K562 (cell line): ENCODE measurements around the gene KDM2A. TPM values are rescaled to one million over a fixed set of nuclear protein-coding genes. Genes with fewer than 3 reads are reported as not detected.

Experiments
- BCL6 ChIP-seq: fragments of 250-450 bp; sonication (Bioruptor Pico); IDR thresholded peaks from 2 replicates; pipeline ENCODE4 v1.4.0; 2020
- BRD4 ChIP-seq: fragments of 200-600 bp; sonication (generic); IDR thresholded peaks from 2 replicates; pipeline ENCODE4 v1.6.1; 2017; ENCODE audit warnings: inconsistent platforms
- CREB1 ChIP-seq, 2 experiments: sonication (generic) in 1 of 2; formaldehyde crosslinking in 1 of 2; IDR thresholded peaks; 2 replicates each; pipeline versions ENCODE4 v1.6.1 to v1.8.0; 2012 to 2022; ENCODE audit warnings: inconsistent platforms in 1 of 2, mild to moderate bottlenecking in 1 of 2, missing genetic modification reagents in 1 of 2, moderate library complexity in 1 of 2
- FOXA3 ChIP-seq, 2 experiments: fragments of 450-650 bp in 1 of 2; sonication (generic) in 1 of 2; formaldehyde crosslinking; IDR thresholded peaks in 1 of 2; conservative IDR thresholded peaks in 1 of 2; 2 replicates each; pipeline versions ENCODE4 v1.4.0 to v1.8.0; 2020 to 2022; ENCODE audit warnings: mild to moderate bottlenecking in 2 of 2, missing genetic modification reagents in 1 of 2
- FOXO4 ChIP-seq: fragments of 450-650 bp; formaldehyde crosslinking; IDR thresholded peaks from 2 replicates; pipeline ENCODE4 v1.4.0; 2020; ENCODE audit warnings: mild to moderate bottlenecking, moderate library complexity
- HIVEP1 ChIP-seq: fragments of 250-450 bp; sonication (Bioruptor Pico); IDR thresholded peaks from 2 replicates; pipeline ENCODE4 v1.4.0; 2020; ENCODE audit warnings: mild to moderate bottlenecking
- HOMEZ ChIP-seq: fragments of 250-450 bp; sonication (Bioruptor Pico); IDR thresholded peaks from 2 replicates; pipeline ENCODE4 v1.4.0; 2020; ENCODE audit warnings: mild to moderate bottlenecking, moderate library complexity
- ID3 ChIP-seq, 2 experiments: fragments of 250-450 bp in 1 of 2; fragments of 450-650 bp in 1 of 2; sonication (Bioruptor Pico) in 1 of 2; IDR thresholded peaks; 2 replicates each; pipeline versions ENCODE4 v1.6.1 to v1.8.0; 2016 to 2021; ENCODE audit warnings: mild to moderate bottlenecking in 2 of 2, moderate library complexity in 2 of 2, missing compliant biosample characterization in 1 of 2, missing genetic modification characterization in 1 of 2
- MAX ChIP-seq: sonication (generic); formaldehyde crosslinking; IDR thresholded peaks from 2 replicates; pipeline ENCODE4 v1.9.0; 2022; ENCODE audit warnings: mild to moderate bottlenecking, missing genetic modification reagents
- MAZ ChIP-seq, 2 experiments: fragments of 450-650 bp in 1 of 2; sonication (generic) in 1 of 2; formaldehyde crosslinking; IDR thresholded peaks in 1 of 2; conservative IDR thresholded peaks in 1 of 2; 2 replicates each; pipeline versions ENCODE4 v1.4.0 to v1.5.0; 2020; ENCODE audit warnings: mild to moderate bottlenecking in 1 of 2, missing genetic modification reagents in 1 of 2
- MEF2D ChIP-seq: conservative IDR thresholded peaks from 2 replicates; pipeline ENCODE4 v1.6.1; 2016; ENCODE audit warnings: low read depth, missing genetic modification characterization, missing compliant biosample characterization
- MNT ChIP-seq, 2 experiments: fragments of 450-650 bp; conservative IDR thresholded peaks; 2 replicates each; pipeline ENCODE4 v1.6.1; 2017; ENCODE audit warnings: mild to moderate bottlenecking in 2 of 2, moderate library complexity in 2 of 2
- NR2F6 ChIP-seq: fragments of 450-650 bp; formaldehyde crosslinking; IDR thresholded peaks from 2 replicates; pipeline ENCODE4 v1.4.0; 2020; ENCODE audit warnings: mild to moderate bottlenecking
- TCF7 ChIP-seq: sonication (generic); IDR thresholded peaks from 2 replicates; pipeline ENCODE4 v1.6.1; 2016; ENCODE audit warnings: antibody characterized with exemption, borderline replicate concordance
- THAP7 ChIP-seq: fragments of 250-450 bp; sonication (Bioruptor Pico); IDR thresholded peaks from 2 replicates; pipeline ENCODE4 v1.5.0; 2021
- USF1 ChIP-seq: sonication (generic); formaldehyde crosslinking; IDR thresholded peaks from 2 replicates; pipeline ENCODE4 v1.9.0; 2022; ENCODE audit warnings: mild to moderate bottlenecking, missing genetic modification reagents
- polyA plus RNA-seq, 8 experiments: library from polyadenylated mRNA; depleted of rRNA in 4 of 8; stranded (reverse) in 5 of 8; unstranded in 3 of 8; fragments of >200 nt; fragmentation: Nextera tagmentation in 2 of 8; fragmentation: Illumina TruSeq in 1 of 8; extraction: Ambion mirVana in 2 of 8; extraction: Trizol in 1 of 8; gene quantifications; 2 replicates each; pipeline versions ENCODE4 v1.2.1 to v1.2.3, GENCODE V29; 2011 to 2014; ENCODE audit warnings: inconsistent platforms in 1 of 8, missing spikeins in 1 of 8
- total RNA-seq, 7 experiments: library from RNA; depleted of rRNA in 6 of 7; stranded (reverse); fragments of >200 nt in 6 of 7; fragmentation: Illumina TruSeq in 2 of 7; extraction: Trizol in 2 of 7; gene quantifications; 2 replicates each; pipeline versions ENCODE4 v1.2.1 to v1.2.3, GENCODE V29; 2011 to 2021; ENCODE audit warnings: low replicate concordance in 1 of 7

KDM2A gene
- total and polyA plus RNA-seq, 9 of the 15 experiments (the other 6 are each of a cell fraction or from before 2014, with no cell fraction given): 5.0 to 39.3 (median 21.3) TPM

GRCh38 chr11:67277231-67277961, 158.3 kb downstream of the KDM2A start (continued):
- TF ChIP-seq MNT (conservative IDR thresholded peaks at IDR 0.05) (peak; percentile 7 to 58; a peak in 2 of 4 replicates), THAP7 (peak; percentile 90), NR2F6 (CRISPR knock-in tag) (no peak), MAZ (CRISPR knock-in tag; conservative IDR thresholded peaks at IDR 0.05 in 1 of 2, IDR thresholded peaks at IDR 0.05 in 1 of 2) (peak; percentile 92 to 98), BCL6 (CRISPR knock-in tag) (no peak), ID3 (CRISPR knock-in tag; IDR thresholded peaks at IDR 0.05) (no peak), ID3 (tag; IDR thresholded peaks at IDR 0.05) (peak; percentile 97), HIVEP1 (CRISPR knock-in tag) (peak; percentile 32; the same call in 1 of the 2 replicates), MAX (CRISPR knock-in tag) (peak; percentile 68; the same call in 1 of the 2 replicates), HOMEZ (CRISPR knock-in tag) (peak; percentile 78; the same call in 1 of the 2 replicates), USF1 (CRISPR knock-in tag) (0 out of 2 replicates have a peak, but pooled peaks have one; percentile 37), TCF7 (0 out of 2 replicates have a peak, but pooled peaks have one; percentile 13), MEF2D (tag) (peak; percentile 73; the same call in 1 of the 2 replicates), CREB1 (IDR thresholded peaks at IDR 0.05) (no peak), CREB1 (CRISPR knock-in tag; IDR thresholded peaks at IDR 0.05) (no peak; the same call in 1 of the 2 replicates), FOXA3 (CRISPR knock-in tag; conservative IDR thresholded peaks at IDR 0.05 in 1 of 2, IDR thresholded peaks at IDR 0.05 in 1 of 2) (peak in 1 of 2 experiments; percentile 60; a peak in 1 of 4 replicates), FOXO4 (peak; percentile 46; the same call in 1 of the 2 replicates), BRD4 (peak; percentile 73; the same call in 1 of the 2 replicates)
